NOMO-1 treated with dmso at 0.1 percent for 144 hours (cell line): ENCODE results near the gene NTN3.
A peak's percentile ranks its signal among the peaks of the same experiment; 100 is the strongest.

Experiments used
- DNase-seq: peaks from one replicate; lab custom pipeline; 2025; ENCODE audit not compliant: unreplicated experiment; lab: John Stamatoyannopoulos, UW

The NTN3 gene

GRCh38 chr16:2466667-2467527 lies 4.2 kb upstream of the NTN3 start:
- DNase-seq = no peak

GRCh38 chr16:2467528-2468232 lies 3.4 kb upstream of the NTN3 start:
- no peak for DNase-seq

GRCh38 chr16:2468233-2468724 lies 2.8 kb upstream of the NTN3 start:
- no peak for DNase-seq

GRCh38 chr16:2468725-2469398 lies 2.2 kb upstream of the NTN3 start:
- DNase-seq = no peak

- DNase-seq = no peak
Observed at GRCh38 chr16:2469399-2470233, 1.5 kb upstream of the NTN3 start.

- DNase-seq = no peak
Observed at GRCh38 chr16:2470234-2470601, 879 bp upstream of the NTN3 start.

- no peak for DNase-seq
Observed at GRCh38 chr16:2470603-2471015, 488 bp upstream of the NTN3 start.

- no peak for DNase-seq
Observed at GRCh38 chr16:2471653-2472487, 773 bp downstream of the NTN3 start.

GRCh38 chr16:2472488-2472864 lies 1.4 kb downstream of the NTN3 start:
- DNase-seq = no peak

GRCh38 chr16:2472885-2473445 lies 1.9 kb downstream of the NTN3 start:
- DNase-seq = no peak

GRCh38 chr16:2473446-2473926 lies 2.4 kb downstream of the NTN3 start:
- DNase-seq = no peak

- peak; percentile 45 for DNase-seq
Observed at GRCh38 chr16:2473999-2474876, 3.1 kb downstream of the NTN3 start.

GRCh38 chr16:2474877-2475412 lies 3.8 kb downstream of the NTN3 start, which contains the start of gene TBC1D24:
TBC1D24 (plus strand) TSS chr16:2475127; CDS start chr16:2496149, 21,022 bp downstream.
- DNase-seq = peak; percentile 70

- DNase-seq = no peak
Observed at GRCh38 chr16:2475413-2476344, 4.6 kb downstream of the NTN3 start.

GRCh38 chr16:2476345-2476720 lies 5.2 kb downstream of the NTN3 start:
- no peak for DNase-seq

- no peak for DNase-seq
Observed at GRCh38 chr16:2476741-2477140, 5.6 kb downstream of the NTN3 start.

- DNase-seq = no peak
Observed at GRCh38 chr16:2477327-2477726, 6.2 kb downstream of the NTN3 start.
